Spinal cord (tissue), 10 donors: Measurements from ENCODE around the gene MRPS24. TPM values are rescaled to one million over a fixed set of nuclear protein-coding genes. Genes with fewer than 3 reads are reported as not detected.

ENCODE experiments used
- DNase-seq, 6 donors: peaks; one replicate each; pipeline versions ENCODE4 v3.0.0 to v3.0.0-alpha.2; 2013 to 2015; ENCODE audit warnings: low spot score in 6 of 6, low read depth in 4 of 6
- H3K27ac ChIP-seq: one replicate; pipeline ENCODE4 v1.5.1; 2013; ENCODE audit warnings: low read depth, low read length, control low read depth
- H3K27me3 ChIP-seq: one replicate; pipeline ENCODE4 v1.6.1; 2013; ENCODE audit warnings: low read length; ENCODE audit not compliant: control insufficient read depth, insufficient read depth
- H3K36me3 ChIP-seq: one replicate; pipeline ENCODE4 v1.6.1; 2013; ENCODE audit warnings: low read length; ENCODE audit not compliant: control insufficient read depth, insufficient read depth
- H3K4me1 ChIP-seq: one replicate; pipeline ENCODE4 v1.6.1; 2013; ENCODE audit warnings: low read length; ENCODE audit not compliant: control insufficient read depth, insufficient read depth
- H3K4me3 ChIP-seq: one replicate; pipeline ENCODE4 v1.5.1; 2013; ENCODE audit warnings: low read depth, low read length, control low read depth
- H3K9me3 ChIP-seq: one replicate; pipeline ENCODE4 v1.6.1; 2013; ENCODE audit warnings: low read length; ENCODE audit not compliant: control insufficient read depth, insufficient read depth
- WGBS: methylation state at CpG from one replicate; pipeline ENCODE4 v1.1.5; 2013; ENCODE audit warnings: missing lambda C conversion rate; ENCODE audit not compliant: insufficient coverage; 5-methylcytosine and 5-hydroxymethylcytosine counted together
- polyA plus RNA-seq, 2 donors: library from polyadenylated mRNA; unstranded; fragments of 120-200 nt; gene quantifications; one replicate each; pipeline ENCODE4 v1.2.1, GENCODE V29; 2013; ENCODE audit not compliant: insufficient read length in 2 of 2
- total RNA-seq, 2 donors: library from RNA; depleted of rRNA in 1 of 2; stranded (reverse); fragments of 120-200 nt in 1 of 2; fragments of >200 nt in 1 of 2; gene quantifications; one replicate each; pipeline versions ENCODE4 v1.2.3 to v1.2.4, GENCODE V29; 2013 to 2014
- donor health status: healthy.

Gene MRPS24
- total and polyA plus RNA-seq, 4 donors: 26.7 to 108 (median 105) TPM

- DNase-seq: no peak
- no peak overlapping the region for H3K27ac ChIP-seq
These were observed 674 bp downstream of the MRPS24 start for GRCh38 chr7:43868681-43869005.

GRCh38 chr7:43868181-43868580 is 1.1 kb downstream of the MRPS24 start:
- WGBS: 84% methylated on average over 6 of the region's 7 CpGs
- H3K27me3 ChIP-seq: no peaks in the 10 kb centered on the region
- H3K27ac ChIP-seq: no peak overlapping the region
- peak overlapping the region; percentile 76 for H3K4me3 ChIP-seq
- H3K4me1 ChIP-seq: peaks cover 12% of the 10 kb centered on the region
- no peak for DNase-seq
- peaks cover 16% of the 10 kb centered on the region for H3K36me3 ChIP-seq
- no peaks in the 10 kb centered on the region for H3K9me3 ChIP-seq

More at GRCh38 chr7:43868681-43869005, 674 bp downstream of the MRPS24 start:
- peaks cover 16% of the 10 kb centered on the region for H3K36me3 ChIP-seq
- no peaks in the 10 kb centered on the region for H3K27me3 ChIP-seq
- no peaks in the 10 kb centered on the region for H3K9me3 ChIP-seq
- H3K4me1 ChIP-seq: peaks cover 12% of the 10 kb centered on the region
- 3% methylated on average over 6 of the region's 6 CpGs for WGBS
- peak overlapping the region; percentile 76 for H3K4me3 ChIP-seq

GRCh38 chr7:43865277-43865676 is 4.0 kb downstream of the MRPS24 start:
- Histone ChIP-seq H3K27me3 (no peaks in the 10 kb centered on the region), H3K4me3 (no peak overlapping the region), H3K36me3 (peaks cover 16% of the 10 kb centered on the region), H3K27ac (no peak overlapping the region), H3K9me3 (no peaks in the 10 kb centered on the region), H3K4me1 (peaks cover 8% of the 10 kb centered on the region)
- WGBS: 92% methylated on average over 3 of the region's 3 CpGs
- no peak for DNase-seq

GRCh38 chr7:43864126-43864525 is 5.2 kb downstream of the MRPS24 start:
- Histone ChIP-seq H3K9me3 (no peaks in the 10 kb centered on the region), H3K4me1 (peaks cover 3% of the 10 kb centered on the region), H3K36me3 (peaks cover 16% of the 10 kb centered on the region), H3K27ac (no peak overlapping the region), H3K4me3 (no peak overlapping the region), H3K27me3 (no peaks in the 10 kb centered on the region)
- 100% methylated on average over 1 of the region's 8 CpGs for WGBS
- DNase-seq: no peak

- 83% methylated on average over 1 of the region's 1 CpG for WGBS
- no peaks in the 10 kb centered on the region for H3K36me3 ChIP-seq
- no peak for DNase-seq
These were observed 12.3 kb downstream of the MRPS24 start for GRCh38 chr7:43856996-43857395.

GRCh38 chr7:43856316-43856715 is 13.0 kb downstream of the MRPS24 start:
- Histone ChIP-seq H3K27ac (no peak overlapping the region), H3K36me3 (no peaks in the 10 kb centered on the region), H3K27me3 (no peaks in the 10 kb centered on the region), H3K4me1 (no peaks in the 10 kb centered on the region), H3K9me3 (no peaks in the 10 kb centered on the region), H3K4me3 (no peak overlapping the region)
- WGBS: 95% methylated on average over 4 of the region's 4 CpGs
- DNase-seq: no peak

More at GRCh38 chr7:43856996-43857395, 12.3 kb downstream of the MRPS24 start:
- Histone ChIP-seq H3K4me1 (no peaks in the 10 kb centered on the region), H3K27ac (no peak overlapping the region), H3K4me3 (no peak overlapping the region), H3K9me3 (no peaks in the 10 kb centered on the region), H3K27me3 (no peaks in the 10 kb centered on the region)

GRCh38 chr7:43855176-43855575 is 14.1 kb downstream of the MRPS24 start:
- no peaks in the 10 kb centered on the region for H3K4me1 ChIP-seq
- no peak for DNase-seq
- no peaks in the 10 kb centered on the region for H3K27me3 ChIP-seq
- no peaks in the 10 kb centered on the region for H3K9me3 ChIP-seq
- H3K36me3 ChIP-seq: no peaks in the 10 kb centered on the region
- no peak overlapping the region for H3K27ac ChIP-seq
- H3K4me3 ChIP-seq: no peak overlapping the region

- no peak for DNase-seq
- H3K36me3 ChIP-seq: no peaks in the 10 kb centered on the region
- WGBS: no CpG with 5 or more reads among the region's 2 CpGs
- no peaks in the 10 kb centered on the region for H3K27me3 ChIP-seq
- H3K27ac ChIP-seq: no peak overlapping the region
- no peaks in the 10 kb centered on the region for H3K4me1 ChIP-seq
- no peaks in the 10 kb centered on the region for H3K9me3 ChIP-seq
- no peak overlapping the region for H3K4me3 ChIP-seq
These were observed 17.5 kb downstream of the MRPS24 start for GRCh38 chr7:43851805-43852204.

GRCh38 chr7:43850348-43851116 is 18.8 kb downstream of the MRPS24 start:
- no peaks in the 10 kb centered on the region for H3K27me3 ChIP-seq
- no peak overlapping the region for H3K27ac ChIP-seq
- H3K36me3 ChIP-seq: no peaks in the 10 kb centered on the region
- 100% methylated on average over 2 of the region's 5 CpGs for WGBS
- DNase-seq: no peak
- no peak overlapping the region for H3K4me3 ChIP-seq
- no peaks in the 10 kb centered on the region for H3K9me3 ChIP-seq
- H3K4me1 ChIP-seq: no peaks in the 10 kb centered on the region

GRCh38 chr7:43849047-43849446 is 20.3 kb downstream of the MRPS24 start:
- H3K27ac ChIP-seq: no peak overlapping the region
- no peaks in the 10 kb centered on the region for H3K4me1 ChIP-seq
- WGBS: 20% methylated on average over 1 of the region's 2 CpGs
- no peaks in the 10 kb centered on the region for H3K27me3 ChIP-seq
- no peak for DNase-seq
- no peaks in the 10 kb centered on the region for H3K9me3 ChIP-seq
- H3K4me3 ChIP-seq: no peak overlapping the region
- no peaks in the 10 kb centered on the region for H3K36me3 ChIP-seq
